OCI-LY7 (cell line): Measurements from ENCODE around the gene CASP9.

Experiments used
- EZH2phosphoT487 ChIP-seq: fragments of 200-600 bp; sonication (generic); IDR thresholded peaks from 2 replicates; pipeline ENCODE4 v1.6.1; 2018; ENCODE audit warnings: low read depth, borderline replicate concordance, mild to moderate bottlenecking, mixed run types, antibody characterized with exemption, low read length, moderate library complexity, mixed read lengths
- TF ChIP-seq, protein P1 (sequence below): fragments of 200-600 bp; sonication (generic); conservative IDR thresholded peaks from 2 replicates; pipeline ENCODE4 v1.5.1; 2014; ENCODE audit warnings: mild to moderate bottlenecking, antibody characterized with exemption, low read length, moderate library complexity, mixed read lengths

DNA sequence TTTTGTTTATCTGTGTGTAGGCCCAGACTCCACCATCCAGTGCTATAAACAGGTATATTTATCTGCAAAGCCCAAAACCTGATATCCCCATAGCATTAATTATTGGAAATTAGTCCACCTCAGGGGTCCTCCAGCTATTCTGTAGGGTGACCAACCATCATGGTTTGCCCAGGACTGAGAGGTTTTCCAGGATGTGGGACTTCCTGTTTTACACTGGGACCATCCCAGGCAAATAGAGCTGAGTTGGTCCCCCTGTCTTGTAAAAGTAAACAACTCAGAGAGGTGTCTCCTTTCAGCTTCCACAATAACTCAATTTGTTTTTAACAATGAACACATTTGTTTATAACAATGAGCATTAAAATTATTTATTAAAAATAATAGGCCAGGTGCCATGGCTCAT is 55.9 kb downstream of the CASP9 start:
- TF ChIP-seq, protein P1, sequence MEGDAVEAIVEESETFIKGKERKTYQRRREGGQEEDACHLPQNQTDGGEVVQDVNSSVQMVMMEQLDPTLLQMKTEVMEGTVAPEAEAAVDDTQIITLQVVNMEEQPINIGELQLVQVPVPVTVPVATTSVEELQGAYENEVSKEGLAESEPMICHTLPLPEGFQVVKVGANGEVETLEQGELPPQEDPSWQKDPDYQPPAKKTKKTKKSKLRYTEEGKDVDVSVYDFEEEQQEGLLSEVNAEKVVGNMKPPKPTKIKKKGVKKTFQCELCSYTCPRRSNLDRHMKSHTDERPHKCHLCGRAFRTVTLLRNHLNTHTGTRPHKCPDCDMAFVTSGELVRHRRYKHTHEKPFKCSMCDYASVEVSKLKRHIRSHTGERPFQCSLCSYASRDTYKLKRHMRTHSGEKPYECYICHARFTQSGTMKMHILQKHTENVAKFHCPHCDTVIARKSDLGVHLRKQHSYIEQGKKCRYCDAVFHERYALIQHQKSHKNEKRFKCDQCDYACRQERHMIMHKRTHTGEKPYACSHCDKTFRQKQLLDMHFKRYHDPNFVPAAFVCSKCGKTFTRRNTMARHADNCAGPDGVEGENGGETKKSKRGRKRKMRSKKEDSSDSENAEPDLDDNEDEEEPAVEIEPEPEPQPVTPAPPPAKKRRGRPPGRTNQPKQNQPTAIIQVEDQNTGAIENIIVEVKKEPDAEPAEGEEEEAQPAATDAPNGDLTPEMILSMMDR, result no peak
- TF ChIP-seq EZH2phosphoT487, result no peak
